ENCODE results near the gene DACH1. TPM values are rescaled to one million over a fixed set of nuclear protein-coding genes. Genes with fewer than 3 reads are reported as not detected.

Gene DACH1
- total RNA-seq, 1 donor from 2014 or later = 1.6 TPM

- H3K79me2 ChIP-seq (ENCODE audit: insufficient read depth, low read length) = no peaks in the 10 kb centered on the region
- no peak overlapping the region for H3K27ac Mint-ChIP-seq (ENCODE audit: unreplicated experiment)
- no peak overlapping the region for H3K4me3 ChIP-seq (ENCODE audit: insufficient read depth, low read depth, low read length)
- no peaks in the 10 kb centered on the region for H3K9me3 Mint-ChIP-seq (ENCODE audit: unreplicated experiment)
- H3K27me3 ChIP-seq (ENCODE audit: insufficient read depth, low read length) = no peaks in the 10 kb centered on the region
- H3K9ac ChIP-seq (ENCODE audit: low read length) = no peak overlapping the region
- TF ChIP-seq CTCF (IDR thresholded peaks at IDR 0.05; ENCODE audit: insufficient read depth, low read depth, low read length) (no peak), EZH2 (IDR thresholded peaks at IDR 0.05; ENCODE audit: insufficient read depth, low read length) (no peak)
- no peak overlapping the region for H3K4me2 ChIP-seq (ENCODE audit: low read length)
- no peak overlapping the region for H3K27ac ChIP-seq (ENCODE audit: low read depth, low read length)
- no peak overlapping the region for H2AFZ ChIP-seq (ENCODE audit: low read depth, low read length)
- no peak for DNase-seq (ENCODE audit: low read depth)
- no peaks in the 10 kb centered on the region for H3K4me1 ChIP-seq (ENCODE audit: insufficient read depth, low read length)
- H3K9me3 ChIP-seq (ENCODE audit: insufficient read depth, low read depth, low read length) = no peaks in the 10 kb centered on the region
- H3K36me3 Mint-ChIP-seq (ENCODE audit: low read depth, unreplicated experiment) = no peaks in the 10 kb centered on the region
- no peaks in the 10 kb centered on the region for H4K20me1 ChIP-seq (ENCODE audit: insufficient read depth, low read length)
- H3K4me1 Mint-ChIP-seq (ENCODE audit: low read depth, unreplicated experiment) = no peaks in the 10 kb centered on the region
- no peaks in the 10 kb centered on the region for H3K36me3 ChIP-seq (ENCODE audit: insufficient read depth, low read length)
- H3K4me3 Mint-ChIP-seq (ENCODE audit: unreplicated experiment) = no peak overlapping the region
- H3K27me3 Mint-ChIP-seq (ENCODE audit: low read depth, unreplicated experiment) = no peaks in the 10 kb centered on the region
- no peak for FAIRE-seq
Measured at GRCh38 chr13:71515744-71516038, 351.3 kb downstream of the DACH1 start.

- Mint-ChIP-seq H3K4me3 (ENCODE audit: unreplicated experiment) (no peak overlapping the region), H3K27ac (ENCODE audit: unreplicated experiment) (no peak overlapping the region), H3K36me3 (ENCODE audit: low read depth, unreplicated experiment) (no peaks in the 10 kb centered on the region), H3K9me3 (ENCODE audit: unreplicated experiment) (no peaks in the 10 kb centered on the region), H3K27me3 (ENCODE audit: low read depth, unreplicated experiment) (no peaks in the 10 kb centered on the region), H3K4me1 (ENCODE audit: low read depth, unreplicated experiment) (no peaks in the 10 kb centered on the region)
- Histone ChIP-seq H3K27ac (ENCODE audit: low read depth, low read length) (no peak overlapping the region), H3K9me3 (ENCODE audit: insufficient read depth, low read depth, low read length) (no peaks in the 10 kb centered on the region), H3K27me3 (ENCODE audit: insufficient read depth, low read length) (no peaks in the 10 kb centered on the region), H3K9ac (ENCODE audit: low read length) (no peak overlapping the region), H3K4me3 (ENCODE audit: insufficient read depth, low read depth, low read length) (no peak overlapping the region), H3K4me1 (ENCODE audit: insufficient read depth, low read length) (no peaks in the 10 kb centered on the region), H3K36me3 (ENCODE audit: insufficient read depth, low read length) (no peaks in the 10 kb centered on the region), H3K79me2 (ENCODE audit: insufficient read depth, low read length) (no peaks in the 10 kb centered on the region), H3K4me2 (ENCODE audit: low read length) (no peak overlapping the region), H2AFZ (ENCODE audit: low read depth, low read length) (no peak overlapping the region), H4K20me1 (ENCODE audit: insufficient read depth, low read length) (no peaks in the 10 kb centered on the region)
- FAIRE-seq = peak; percentile 43
- TF ChIP-seq CTCF (IDR thresholded peaks at IDR 0.05; ENCODE audit: insufficient read depth, low read depth, low read length) (no peak), EZH2 (IDR thresholded peaks at IDR 0.05; ENCODE audit: insufficient read depth, low read length) (no peak)
- no peak for DNase-seq (ENCODE audit: low read depth)
Measured at GRCh38 chr13:71514900-71515743, 351.9 kb downstream of the DACH1 start.

- Histone ChIP-seq H3K4me1 (ENCODE audit: insufficient read depth, low read length) (no peaks in the 10 kb centered on the region), H3K4me3 (ENCODE audit: insufficient read depth, low read depth, low read length) (no peak overlapping the region), H2AFZ (ENCODE audit: low read depth, low read length) (no peak overlapping the region), H3K9me3 (ENCODE audit: insufficient read depth, low read depth, low read length) (no peaks in the 10 kb centered on the region), H3K27ac (ENCODE audit: low read depth, low read length) (no peak overlapping the region), H3K36me3 (ENCODE audit: insufficient read depth, low read length) (no peaks in the 10 kb centered on the region), H3K9ac (ENCODE audit: low read length) (no peak overlapping the region), H4K20me1 (ENCODE audit: insufficient read depth, low read length) (no peaks in the 10 kb centered on the region), H3K27me3 (ENCODE audit: insufficient read depth, low read length) (no peaks in the 10 kb centered on the region), H3K4me2 (ENCODE audit: low read length) (no peak overlapping the region), H3K79me2 (ENCODE audit: insufficient read depth, low read length) (no peaks in the 10 kb centered on the region)
- no peak for DNase-seq (ENCODE audit: low read depth)
- H3K9me3 Mint-ChIP-seq (ENCODE audit: unreplicated experiment) = no peaks in the 10 kb centered on the region
- H3K27ac Mint-ChIP-seq (ENCODE audit: unreplicated experiment) = no peak overlapping the region
- TF ChIP-seq CTCF (IDR thresholded peaks at IDR 0.05; ENCODE audit: insufficient read depth, low read depth, low read length) (no peak), EZH2 (IDR thresholded peaks at IDR 0.05; ENCODE audit: insufficient read depth, low read length) (no peak)
- H3K36me3 Mint-ChIP-seq (ENCODE audit: low read depth, unreplicated experiment) = no peaks in the 10 kb centered on the region
- H3K4me1 Mint-ChIP-seq (ENCODE audit: low read depth, unreplicated experiment) = no peaks in the 10 kb centered on the region
- no peak overlapping the region for H3K4me3 Mint-ChIP-seq (ENCODE audit: unreplicated experiment)
- FAIRE-seq = no peak
- no peaks in the 10 kb centered on the region for H3K27me3 Mint-ChIP-seq (ENCODE audit: low read depth, unreplicated experiment)
Measured at GRCh38 chr13:71513411-71514033, 353.5 kb downstream of the DACH1 start.
